K562 (cell line): Measurements from ENCODE around the gene C2CD2L. TPM values are rescaled to one million over a fixed set of nuclear protein-coding genes. Genes with fewer than 3 reads are reported as not detected.

Experiments
- ATAC-seq: fragments of 200-7000 bp; cut with Tn5 transposase; 3 replicates; pipeline ENCODE4 v1.9.1; 2020; ENCODE audit warnings: moderate library complexity
- BruUV-seq: library from RNA; stranded (reverse); fragments of 400-500 nt; replicated peaks from 2 replicates; lab custom pipeline; 2021; lab: Mats Ljungman, UMichigan
- CTCF ChIA-PET: fragments of 300-600 bp; formaldehyde crosslinking; extraction: SDS; loops from one replicate; lab custom pipeline; 2021; ENCODE audit warnings: low intra/inter-chr PET ratio; lab: Yijun Ruan, JAX
- POLR2A ChIA-PET: fragments of 300-600, 350-650 bp; sonication (Branson Sonifier 250); formaldehyde crosslinking; extraction: SDS; loops from one replicate; lab custom pipeline; 2021; ENCODE audit warnings: antibody characterized with exemption, inconsistent platforms; lab: Yijun Ruan, JAX
- DNase-seq, 4 experiments: peaks; one replicate each; pipeline versions ENCODE4 v3.0.0 to v3.0.0-alpha.2; 2011 to 2018; ENCODE audit warnings: low spot score in 3 of 4, mixed read lengths in 3 of 4; ENCODE audit errors: extremely low read depth in 1 of 4
- FAIRE-seq: peaks from 2 replicates; lab custom pipeline; 2011; peaks lifted over from hg19 to GRCh38; lab: Jason Lieb, UNC
- H2AFZ ChIP-seq: 2 replicates; pipeline ENCODE4 v1.6.0; 2011; ENCODE audit warnings: low read depth, low read length, control low read depth, inconsistent platforms
- H3K27ac ChIP-seq: fragments of 200-600 bp; 3 replicates; pipeline ENCODE4 v1.8.0; 2011; ENCODE audit warnings: low read depth, mild to moderate bottlenecking, control low read depth, inconsistent platforms, low read length, moderate library complexity, mixed read lengths; ENCODE audit errors: extremely low read depth
- H3K27me3 ChIP-seq, 2 experiments: fragments of 300-600 bp in 1 of 2; 2 replicates in 1 of 2; 3 replicates in 1 of 2; pipeline versions ENCODE4 v1.6.0 to v1.8.0; 2011; ENCODE audit warnings: inconsistent platforms in 2 of 2, low read length in 2 of 2, mild to moderate bottlenecking in 1 of 2, mixed read lengths in 1 of 2, moderate library complexity in 1 of 2; ENCODE audit not compliant: control insufficient read depth in 2 of 2, insufficient read depth in 2 of 2
- H3K36me3 ChIP-seq: fragments of 300-600 bp; 3 replicates; pipeline ENCODE4 v1.8.0; 2011; ENCODE audit warnings: mild to moderate bottlenecking, low read length, inconsistent platforms; ENCODE audit not compliant: control insufficient read depth, insufficient read depth
- H3K4me1 ChIP-seq, 2 experiments: fragments of 200-600 bp in 1 of 2; replicated peaks in 1 of 2; 2 replicates in 1 of 2; 3 replicates in 1 of 2; pipeline versions ENCODE4 v1.5.1 to v1.8.0; 2011; ENCODE audit warnings: inconsistent platforms in 2 of 2, low read length in 2 of 2, mild to moderate bottlenecking in 1 of 2, mixed read lengths in 1 of 2, moderate library complexity in 1 of 2; ENCODE audit not compliant: control insufficient read depth in 2 of 2, insufficient read depth in 2 of 2
- H3K4me2 ChIP-seq: 2 replicates; pipeline ENCODE4 v1.6.1; 2011; ENCODE audit warnings: low read length, control low read depth, inconsistent platforms, mixed read lengths; ENCODE audit not compliant: insufficient read depth
- H3K4me3 ChIP-seq: fragments of 200-600 bp; sonication (generic), shearing (Covaris generic); 2 replicates; pipeline ENCODE4 v1.5.1; 2016; ENCODE audit warnings: control low read depth, inconsistent platforms
- H3K79me2 ChIP-seq: fragments of 200-600 bp; 3 replicates; pipeline ENCODE4 v1.8.0; 2011; ENCODE audit warnings: low read length, inconsistent platforms; ENCODE audit not compliant: control insufficient read depth, insufficient read depth
- H3K9ac ChIP-seq, 2 experiments: 2 replicates each; pipeline versions ENCODE4 v1.6.0 to v1.6.1; 2011; ENCODE audit warnings: low read depth in 2 of 2, low read length in 2 of 2, control low read depth in 1 of 2, inconsistent platforms in 1 of 2, mild to moderate bottlenecking in 1 of 2, mixed read lengths in 1 of 2; ENCODE audit not compliant: insufficient read depth in 1 of 2
- H3K9me1 ChIP-seq: one replicate; pipeline ENCODE4 v1.6.0; 2011; ENCODE audit warnings: inconsistent platforms, mild to moderate bottlenecking, low read length, moderate library complexity; ENCODE audit not compliant: control insufficient read depth, insufficient read depth
- H3K9me3 ChIP-seq: replicated peaks from 2 replicates; pipeline ENCODE4 v1.5.1; 2011; ENCODE audit warnings: low read depth, low read length, inconsistent platforms; ENCODE audit not compliant: control insufficient read depth, insufficient read depth
- H4K20me1 ChIP-seq: replicated peaks from 2 replicates; pipeline ENCODE4 v1.6.1; 2011; ENCODE audit warnings: low read length, inconsistent platforms, mixed read lengths; ENCODE audit not compliant: control insufficient read depth, insufficient read depth
- BHLHE40 ChIP-seq: IDR thresholded peaks from 2 replicates; pipeline ENCODE4 v1.6.1; 2011; ENCODE audit warnings: low read length, improper control_type of control experiment
- EP300 ChIP-seq: IDR thresholded peaks from 2 replicates; pipeline ENCODE4 v1.6.1; 2012; ENCODE audit warnings: low read length, improper control_type of control experiment
- ETS2 ChIP-seq: IDR thresholded peaks from 2 replicates; pipeline ENCODE4 v1.6.1; 2016; ENCODE audit warnings: borderline replicate concordance, missing genetic modification characterization, mild to moderate bottlenecking, moderate library complexity, missing compliant biosample characterization; ENCODE audit not compliant: poor library complexity, severe bottlenecking
- JUN ChIP-seq, 2 experiments: sonication (generic) in 1 of 2; formaldehyde crosslinking in 1 of 2; IDR thresholded peaks; 2 replicates each; pipeline versions ENCODE4 v1.6.1 to v1.8.0; 2012 to 2022; ENCODE audit warnings: borderline replicate concordance in 2 of 2, mild to moderate bottlenecking in 2 of 2, improper control_type of control experiment in 1 of 2, low read depth in 1 of 2, low read length in 1 of 2, missing genetic modification reagents in 1 of 2
- KAT8 ChIP-seq: fragments of 450-650 bp; IDR thresholded peaks from 2 replicates; pipeline ENCODE4 v1.6.1; 2016; ENCODE audit warnings: low read depth, mild to moderate bottlenecking
- WGBS: fragments of 100-300 bp; shearing (Covaris generic); methylation state at CpG from one replicate; pipeline ENCODE4 v1.1.6; 2016; ENCODE audit warnings: low coverage, mixed read lengths; ENCODE audit not compliant: insufficient coverage; ENCODE audit errors: missing lambda C conversion rate; 5-methylcytosine and 5-hydroxymethylcytosine counted together
- in situ Hi-C: fragments of 300-500 bp; cut with MboI; formaldehyde crosslinking; loops from 4 replicates; pipeline ENCODE4 v1.15.0; 2018; ENCODE audit warnings: inconsistent platforms, mixed read lengths
- intact Hi-C: fragments of 100-400 bp; cut with micrococcal nuclease; formaldehyde crosslinking; loops from 2 replicates; pipeline ENCODE4 v1.14.2; 2022
- polyA plus RNA-seq, 8 experiments: library from polyadenylated mRNA; depleted of rRNA in 4 of 8; stranded (reverse) in 5 of 8; unstranded in 3 of 8; fragments of >200 nt; fragmentation: Nextera tagmentation in 2 of 8; fragmentation: Illumina TruSeq in 1 of 8; extraction: Ambion mirVana in 2 of 8; extraction: Trizol in 1 of 8; gene quantifications; 2 replicates each; pipeline versions ENCODE4 v1.2.1 to v1.2.3, GENCODE V29; 2011 to 2014; ENCODE audit warnings: inconsistent platforms in 1 of 8, missing spikeins in 1 of 8
- total RNA-seq, 7 experiments: library from RNA; depleted of rRNA in 6 of 7; stranded (reverse); fragments of >200 nt in 6 of 7; fragmentation: Illumina TruSeq in 2 of 7; extraction: Trizol in 2 of 7; gene quantifications; 2 replicates each; pipeline versions ENCODE4 v1.2.1 to v1.2.3, GENCODE V29; 2011 to 2021; ENCODE audit warnings: low replicate concordance in 1 of 7
- TF ChIP-seq, protein P1 (sequence below): fragments of 450-650 bp; conservative IDR thresholded peaks from 2 replicates; pipeline ENCODE4 v1.6.1; 2016; ENCODE audit warnings: missing genetic modification characterization, low read depth, mild to moderate bottlenecking, missing compliant biosample characterization, moderate library complexity
- TF ChIP-seq, protein P2 (sequence below): sonication (generic); formaldehyde crosslinking; IDR thresholded peaks from 2 replicates; pipeline ENCODE4 v1.9.0; 2022; ENCODE audit warnings: mild to moderate bottlenecking, missing genetic modification reagents

C2CD2L gene
- total and polyA plus RNA-seq, 9 of the 15 experiments (the other 6 are each of a cell fraction or from before 2014, with no cell fraction given), result 0.66 to 41.2 (median 14.8) TPM

DNA sequence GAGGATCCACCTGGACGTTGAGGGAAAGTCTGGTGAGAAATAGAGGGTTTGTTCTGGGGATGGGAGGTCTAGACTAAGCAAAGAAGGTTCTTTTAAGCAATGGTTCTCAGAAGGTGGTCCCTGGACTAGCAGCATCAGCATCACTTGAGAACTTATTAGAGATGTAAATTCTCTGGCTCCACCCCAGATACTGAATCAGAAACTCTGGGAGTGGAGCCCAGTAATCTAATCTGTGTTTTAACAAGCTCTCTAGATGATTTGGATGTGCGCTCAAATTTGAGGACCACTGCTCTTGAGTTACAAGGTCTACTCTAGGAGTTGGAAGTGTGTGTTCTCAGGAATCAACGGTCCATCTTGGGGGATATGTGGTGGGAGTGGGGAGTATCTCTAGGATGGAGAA lies 38.4 kb downstream of the C2CD2L start (continued):
- TF ChIP-seq KAT8 (no peak), ETS2 (tag) (no peak)
- TF ChIP-seq, protein P1, sequence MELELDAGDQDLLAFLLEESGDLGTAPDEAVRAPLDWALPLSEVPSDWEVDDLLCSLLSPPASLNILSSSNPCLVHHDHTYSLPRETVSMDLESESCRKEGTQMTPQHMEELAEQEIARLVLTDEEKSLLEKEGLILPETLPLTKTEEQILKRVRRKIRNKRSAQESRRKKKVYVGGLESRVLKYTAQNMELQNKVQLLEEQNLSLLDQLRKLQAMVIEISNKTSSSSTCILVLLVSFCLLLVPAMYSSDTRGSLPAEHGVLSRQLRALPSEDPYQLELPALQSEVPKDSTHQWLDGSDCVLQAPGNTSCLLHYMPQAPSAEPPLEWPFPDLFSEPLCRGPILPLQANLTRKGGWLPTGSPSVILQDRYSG, result no peak

DNA sequence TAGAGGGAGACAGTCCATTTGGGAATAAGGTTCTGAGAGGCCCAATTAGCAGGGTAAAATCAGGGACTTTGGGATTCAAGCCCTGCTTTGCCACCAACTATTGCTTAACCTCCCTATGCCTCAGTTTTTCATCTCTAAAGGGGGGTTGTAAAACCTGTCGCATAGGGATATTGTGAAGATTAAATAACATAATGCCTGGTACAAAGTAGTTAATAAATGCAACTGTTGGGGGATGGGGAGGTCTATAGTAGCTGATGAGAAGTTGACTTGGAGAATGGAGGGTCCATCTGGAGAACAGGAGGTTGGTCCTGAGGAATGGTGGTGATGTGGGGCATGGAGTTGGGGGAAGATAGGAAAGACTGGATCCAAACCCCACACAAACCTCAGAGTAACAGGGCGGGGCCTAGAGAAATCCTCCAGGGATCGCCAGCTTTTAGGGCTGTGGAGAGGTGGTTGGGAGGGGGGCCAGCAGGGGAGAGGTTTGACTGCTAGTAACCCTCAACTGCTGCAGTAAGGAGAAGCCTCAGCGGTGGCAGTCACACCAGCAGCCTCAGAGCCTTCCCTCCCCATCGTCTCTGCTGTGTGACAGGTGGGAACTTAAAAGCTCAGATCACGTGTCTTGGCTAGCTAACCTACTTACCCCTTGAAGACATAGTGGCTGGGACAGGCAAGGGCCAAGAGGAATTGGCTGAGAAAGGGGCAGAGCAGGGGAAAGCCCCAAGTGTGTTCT lies 40.6 kb downstream of the C2CD2L start:
- 8% methylated on average over 6 of the region's 6 CpGs for WGBS
- Histone ChIP-seq H4K20me1 (no peaks in the 10 kb centered on the region; the same call in 1 of the 2 replicates), H3K79me2 (no peaks in the 10 kb centered on the region), H3K4me1 (peaks cover 13 to 24% of the 10 kb centered on the region in 2 experiments; a peak in 4 of 5 replicates), H3K9me3 (no peaks in the 10 kb centered on the region), H3K4me3 (no peak overlapping the region), H3K27me3 (peaks cover 4 to 16% of the 10 kb centered on the region in 2 experiments; a peak in 3 of 5 replicates), H3K9ac (no peak overlapping the region; a peak in 2 of 4 replicates), H3K27ac (no peak overlapping the region), H3K36me3 (no peaks in the 10 kb centered on the region), H3K9me1 (no peaks in the 10 kb centered on the region), H2AFZ (no peak overlapping the region), H3K4me2 (no peak overlapping the region)
- no peak for FAIRE-seq
- intact Hi-C loops (no loop called here), in situ Hi-C loops (no loop called here)
- no peak; the same call in 2 of the 3 replicates for ATAC-seq
- peak in 1 of 4 experiments; percentile 24 for DNase-seq
- POLR2A ChIA-PET, result interaction anchor here (0.7 kb wide), 1 partner anchor 132 kb away, joined by 3 read pairs; no protein-coding TSS in a partner anchor
- CTCF ChIA-PET, result interaction anchor here (0.5 kb wide), 1 partner anchor 239 kb away, joined by 5 read pairs; no protein-coding TSS in a partner anchor
- TF ChIP-seq, protein P2, sequence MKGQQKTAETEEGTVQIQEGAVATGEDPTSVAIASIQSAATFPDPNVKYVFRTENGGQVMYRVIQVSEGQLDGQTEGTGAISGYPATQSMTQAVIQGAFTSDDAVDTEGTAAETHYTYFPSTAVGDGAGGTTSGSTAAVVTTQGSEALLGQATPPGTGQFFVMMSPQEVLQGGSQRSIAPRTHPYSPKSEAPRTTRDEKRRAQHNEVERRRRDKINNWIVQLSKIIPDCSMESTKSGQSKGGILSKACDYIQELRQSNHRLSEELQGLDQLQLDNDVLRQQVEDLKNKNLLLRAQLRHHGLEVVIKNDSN (CRISPR knock-in tag), result peak; percentile 54
- TF ChIP-seq BHLHE40 (peak; percentile 13; the same call in 1 of the 2 replicates), JUN (IDR thresholded peaks at IDR 0.05; ENCODE audit: borderline replicate concordance, low read depth, low read length) (no peak), JUN (CRISPR knock-in tag; IDR thresholded peaks at IDR 0.05; ENCODE audit: borderline replicate concordance) (no peak), EP300 (no peak)
- BruUV-seq, result no TSS peak
